Activated naive CD8-positive, alpha-beta T cell treated with anti-CD3 and anti-CD28 coated beads, Interleukin-2, amount 50 U/mL, for 16 hours (primary cell): ENCODE measurements around the gene RAB12.

ENCODE experiments used
- DNase-seq: peaks from one replicate; pipeline ENCODE4 v3.0.0-alpha.2; 2020; ENCODE audit warnings: low read depth, low spot score

RAB12 gene

GRCh38 chr18:8684577-8684976 is 75.3 kb downstream of the RAB12 start:
- no peak for DNase-seq

GRCh38 chr18:8685141-8685913 is 76.1 kb downstream of the RAB12 start:
- no peak for DNase-seq

GRCh38 chr18:8685914-8686216 is 76.6 kb downstream of the RAB12 start:
- DNase-seq: no peak

- no peak for DNase-seq
Observed at GRCh38 chr18:8686611-8687010, 77.4 kb downstream of the RAB12 start.

- no peak for DNase-seq
Observed at GRCh38 chr18:8688216-8688800, 79.1 kb downstream of the RAB12 start.

- DNase-seq: no peak
Observed at GRCh38 chr18:8688816-8689215, 79.6 kb downstream of the RAB12 start.
